Measurements from ENCODE around the gene VASP.
A peak's percentile ranks its signal among the peaks of the same experiment; 100 is the strongest.

VASP gene

GRCh38 chr19:45547965-45548609, 40.8 kb downstream of the VASP start:
- DNase-seq, result no peak

- DNase-seq, result peak in 1 of 56 donors; percentile 6
Observed at GRCh38 chr19:45553464-45553863, 46.2 kb downstream of the VASP start.

- no peak for DNase-seq
Observed at GRCh38 chr19:45554481-45554880, 47.2 kb downstream of the VASP start.

GRCh38 chr19:45556835-45557234, 49.6 kb downstream of the VASP start:
- DNase-seq, result no peak

GRCh38 chr19:45558399-45558878, 51.2 kb downstream of the VASP start:
- DNase-seq, result peak in 37 of 56 donors; percentile 3 to 57 (median 21)

- DNase-seq, result no peak
Observed at GRCh38 chr19:45560038-45560437, 52.8 kb downstream of the VASP start.

- no peak for DNase-seq
Observed at GRCh38 chr19:45560686-45561085, 53.4 kb downstream of the VASP start.

GRCh38 chr19:45564131-45564780, 57.0 kb downstream of the VASP start:
- DNase-seq, result no peak

- no peak for DNase-seq
Observed at GRCh38 chr19:45567609-45568008, 60.3 kb downstream of the VASP start.

- peak in 1 of 56 donors; percentile 6 for DNase-seq
Observed at GRCh38 chr19:45568732-45569131, 61.5 kb downstream of the VASP start.

GRCh38 chr19:45569619-45570421, 62.5 kb downstream of the VASP start:
- peak in 29 of 56 donors; percentile 3 to 55 (median 16) for DNase-seq

- DNase-seq, result no peak
Observed at GRCh38 chr19:45571457-45572220, 64.4 kb downstream of the VASP start.

- no peak for DNase-seq
Observed at GRCh38 chr19:45574526-45574925, 67.2 kb downstream of the VASP start.

- DNase-seq, result no peak
Observed at GRCh38 chr19:45575216-45575615, 67.9 kb downstream of the VASP start.
